GM12878 (cell line): ENCODE results near the gene TMEM238L. TPM values are rescaled to one million over a fixed set of nuclear protein-coding genes. Genes with fewer than 3 reads are reported as not detected.

Experiments used
- ESRRA ChIP-seq: IDR thresholded peaks from 2 replicates; pipeline ENCODE4 v1.6.1; 2012; ENCODE audit warnings: mild to moderate bottlenecking, low read length, improper control_type of control experiment
- GABPA ChIP-seq: IDR thresholded peaks from 2 replicates; pipeline ENCODE4 v1.6.1; 2014; ENCODE audit warnings: antibody characterized with exemption, low read depth, mild to moderate bottlenecking, inconsistent platforms
- MTA2 ChIP-seq: fragments of 450-650 bp; IDR thresholded peaks from 2 replicates; pipeline ENCODE4 v1.6.1; 2016; ENCODE audit warnings: low read depth, mild to moderate bottlenecking, moderate library complexity
- PML ChIP-seq: IDR thresholded peaks from 2 replicates; pipeline ENCODE4 v1.6.1; 2012; ENCODE audit warnings: low read length, inconsistent platforms
- SUPT20H ChIP-seq: IDR thresholded peaks from 2 replicates; pipeline ENCODE4 v1.6.1; 2011; ENCODE audit warnings: low read depth, mild to moderate bottlenecking, low read length, moderate library complexity, borderline replicate concordance; ENCODE audit not compliant: control insufficient read depth
- YBX1 ChIP-seq: fragments of 450-650 bp; IDR thresholded peaks from 2 replicates; pipeline ENCODE4 v1.6.1; 2016; ENCODE audit warnings: antibody characterized with exemption
- ZBED1 ChIP-seq: IDR thresholded peaks from 2 replicates; pipeline ENCODE4 v1.6.1; 2016; ENCODE audit warnings: borderline replicate concordance
- ZNF24 ChIP-seq: fragments of 450-650 bp; IDR thresholded peaks from 2 replicates; pipeline ENCODE4 v1.6.1; 2017; ENCODE audit warnings: antibody characterized with exemption, mild to moderate bottlenecking
- polyA plus RNA-seq, 11 experiments: library from polyadenylated mRNA; depleted of rRNA in 4 of 11; unstranded in 6 of 11; stranded (reverse) in 5 of 11; fragments of >200 nt; fragmentation: Nextera tagmentation in 4 of 11; fragmentation: Illumina TruSeq in 1 of 11; extraction: Ambion mirVana in 4 of 11; extraction: Trizol in 1 of 11; gene quantifications; 1 replicate in 1 of 11; 2 replicates in 10 of 11; pipeline versions ENCODE4 v1.2.1 to v1.2.3, GENCODE V29; 2011 to 2016; ENCODE audit warnings: inconsistent platforms in 2 of 11, missing spikeins in 2 of 11, low read depth in 1 of 11
- total RNA-seq, 4 experiments: library from RNA; depleted of rRNA in 3 of 4; stranded (reverse); fragments of >200 nt in 3 of 4; fragmentation: Illumina TruSeq in 1 of 4; extraction: Trizol in 1 of 4; gene quantifications; 2 replicates each; pipeline versions ENCODE4 v1.2.1 to v1.2.3, GENCODE V29; 2013 to 2021
- TF ChIP-seq, protein P1 (sequence below): IDR thresholded peaks from 2 replicates; pipeline ENCODE4 v1.6.1; 2012; ENCODE audit warnings: improper control_type of control experiment, low read depth, low read length; ENCODE audit not compliant: insufficient replicate concordance
- TF ChIP-seq, protein P2 (sequence below): IDR thresholded peaks from 2 replicates; pipeline ENCODE4 v1.6.1; 2012; ENCODE audit warnings: low read depth, low read length, improper control_type of control experiment
- TF ChIP-seq, protein P3 (sequence below): fragments of 450-650 bp; IDR thresholded peaks from 2 replicates; pipeline ENCODE4 v1.6.1; 2016; ENCODE audit warnings: mild to moderate bottlenecking, moderate library complexity, borderline replicate concordance
- TF ChIP-seq, protein P4 (sequence below): IDR thresholded peaks from 2 replicates; pipeline ENCODE4 v1.6.1; 2012; ENCODE audit warnings: low read depth, low read length, improper control_type of control experiment

The TMEM238L gene
- total and polyA plus RNA-seq, 10 of the 15 experiments (the other 5 are each of a cell fraction or from before 2014, with no cell fraction given): not detected

DNA sequence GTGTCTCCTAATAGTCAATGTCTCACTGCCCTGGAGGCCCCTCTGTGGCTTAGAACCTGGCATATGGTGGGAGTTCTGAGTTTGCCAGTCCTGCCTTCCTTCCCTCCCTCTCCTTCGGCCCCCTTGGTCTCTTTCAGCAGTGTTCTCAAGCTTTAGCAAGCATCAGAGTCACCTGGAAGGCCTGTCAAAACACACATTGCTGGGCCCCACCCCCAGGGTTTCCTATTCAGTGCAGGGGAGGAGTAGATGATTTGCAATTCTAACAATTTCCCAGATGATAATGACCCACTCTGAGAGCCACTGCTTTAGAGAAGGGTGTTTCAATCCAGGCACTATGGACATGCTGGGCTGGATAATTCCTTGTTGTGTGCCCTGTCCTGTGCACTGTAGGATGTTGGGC, 47.7 kb downstream of the TMEM238L start (continued):
- TF ChIP-seq, protein P1, sequence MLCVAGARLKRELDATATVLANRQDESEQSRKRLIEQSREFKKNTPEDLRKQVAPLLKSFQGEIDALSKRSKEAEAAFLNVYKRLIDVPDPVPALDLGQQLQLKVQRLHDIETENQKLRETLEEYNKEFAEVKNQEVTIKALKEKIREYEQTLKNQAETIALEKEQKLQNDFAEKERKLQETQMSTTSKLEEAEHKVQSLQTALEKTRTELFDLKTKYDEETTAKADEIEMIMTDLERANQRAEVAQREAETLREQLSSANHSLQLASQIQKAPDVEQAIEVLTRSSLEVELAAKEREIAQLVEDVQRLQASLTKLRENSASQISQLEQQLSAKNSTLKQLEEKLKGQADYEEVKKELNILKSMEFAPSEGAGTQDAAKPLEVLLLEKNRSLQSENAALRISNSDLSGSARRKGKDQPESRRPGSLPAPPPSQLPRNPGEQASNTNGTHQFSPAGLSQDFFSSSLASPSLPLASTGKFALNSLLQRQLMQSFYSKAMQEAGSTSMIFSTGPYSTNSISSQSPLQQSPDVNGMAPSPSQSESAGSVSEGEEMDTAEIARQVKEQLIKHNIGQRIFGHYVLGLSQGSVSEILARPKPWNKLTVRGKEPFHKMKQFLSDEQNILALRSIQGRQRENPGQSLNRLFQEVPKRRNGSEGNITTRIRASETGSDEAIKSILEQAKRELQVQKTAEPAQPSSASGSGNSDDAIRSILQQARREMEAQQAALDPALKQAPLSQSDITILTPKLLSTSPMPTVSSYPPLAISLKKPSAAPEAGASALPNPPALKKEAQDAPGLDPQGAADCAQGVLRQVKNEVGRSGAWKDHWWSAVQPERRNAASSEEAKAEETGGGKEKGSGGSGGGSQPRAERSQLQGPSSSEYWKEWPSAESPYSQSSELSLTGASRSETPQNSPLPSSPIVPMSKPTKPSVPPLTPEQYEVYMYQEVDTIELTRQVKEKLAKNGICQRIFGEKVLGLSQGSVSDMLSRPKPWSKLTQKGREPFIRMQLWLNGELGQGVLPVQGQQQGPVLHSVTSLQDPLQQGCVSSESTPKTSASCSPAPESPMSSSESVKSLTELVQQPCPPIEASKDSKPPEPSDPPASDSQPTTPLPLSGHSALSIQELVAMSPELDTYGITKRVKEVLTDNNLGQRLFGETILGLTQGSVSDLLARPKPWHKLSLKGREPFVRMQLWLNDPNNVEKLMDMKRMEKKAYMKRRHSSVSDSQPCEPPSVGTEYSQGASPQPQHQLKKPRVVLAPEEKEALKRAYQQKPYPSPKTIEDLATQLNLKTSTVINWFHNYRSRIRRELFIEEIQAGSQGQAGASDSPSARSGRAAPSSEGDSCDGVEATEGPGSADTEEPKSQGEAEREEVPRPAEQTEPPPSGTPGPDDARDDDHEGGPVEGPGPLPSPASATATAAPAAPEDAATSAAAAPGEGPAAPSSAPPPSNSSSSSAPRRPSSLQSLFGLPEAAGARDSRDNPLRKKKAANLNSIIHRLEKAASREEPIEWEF: no peak
- TF ChIP-seq SUPT20H (no peak), ESRRA (no peak), MTA2 (no peak), ZNF24 (no peak), YBX1 (no peak), PML (no peak), ZBED1 (no peak), GABPA (no peak)
- TF ChIP-seq, protein P2, sequence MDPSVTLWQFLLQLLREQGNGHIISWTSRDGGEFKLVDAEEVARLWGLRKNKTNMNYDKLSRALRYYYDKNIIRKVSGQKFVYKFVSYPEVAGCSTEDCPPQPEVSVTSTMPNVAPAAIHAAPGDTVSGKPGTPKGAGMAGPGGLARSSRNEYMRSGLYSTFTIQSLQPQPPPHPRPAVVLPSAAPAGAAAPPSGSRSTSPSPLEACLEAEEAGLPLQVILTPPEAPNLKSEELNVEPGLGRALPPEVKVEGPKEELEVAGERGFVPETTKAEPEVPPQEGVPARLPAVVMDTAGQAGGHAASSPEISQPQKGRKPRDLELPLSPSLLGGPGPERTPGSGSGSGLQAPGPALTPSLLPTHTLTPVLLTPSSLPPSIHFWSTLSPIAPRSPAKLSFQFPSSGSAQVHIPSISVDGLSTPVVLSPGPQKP: no peak
- TF ChIP-seq, protein P3, sequence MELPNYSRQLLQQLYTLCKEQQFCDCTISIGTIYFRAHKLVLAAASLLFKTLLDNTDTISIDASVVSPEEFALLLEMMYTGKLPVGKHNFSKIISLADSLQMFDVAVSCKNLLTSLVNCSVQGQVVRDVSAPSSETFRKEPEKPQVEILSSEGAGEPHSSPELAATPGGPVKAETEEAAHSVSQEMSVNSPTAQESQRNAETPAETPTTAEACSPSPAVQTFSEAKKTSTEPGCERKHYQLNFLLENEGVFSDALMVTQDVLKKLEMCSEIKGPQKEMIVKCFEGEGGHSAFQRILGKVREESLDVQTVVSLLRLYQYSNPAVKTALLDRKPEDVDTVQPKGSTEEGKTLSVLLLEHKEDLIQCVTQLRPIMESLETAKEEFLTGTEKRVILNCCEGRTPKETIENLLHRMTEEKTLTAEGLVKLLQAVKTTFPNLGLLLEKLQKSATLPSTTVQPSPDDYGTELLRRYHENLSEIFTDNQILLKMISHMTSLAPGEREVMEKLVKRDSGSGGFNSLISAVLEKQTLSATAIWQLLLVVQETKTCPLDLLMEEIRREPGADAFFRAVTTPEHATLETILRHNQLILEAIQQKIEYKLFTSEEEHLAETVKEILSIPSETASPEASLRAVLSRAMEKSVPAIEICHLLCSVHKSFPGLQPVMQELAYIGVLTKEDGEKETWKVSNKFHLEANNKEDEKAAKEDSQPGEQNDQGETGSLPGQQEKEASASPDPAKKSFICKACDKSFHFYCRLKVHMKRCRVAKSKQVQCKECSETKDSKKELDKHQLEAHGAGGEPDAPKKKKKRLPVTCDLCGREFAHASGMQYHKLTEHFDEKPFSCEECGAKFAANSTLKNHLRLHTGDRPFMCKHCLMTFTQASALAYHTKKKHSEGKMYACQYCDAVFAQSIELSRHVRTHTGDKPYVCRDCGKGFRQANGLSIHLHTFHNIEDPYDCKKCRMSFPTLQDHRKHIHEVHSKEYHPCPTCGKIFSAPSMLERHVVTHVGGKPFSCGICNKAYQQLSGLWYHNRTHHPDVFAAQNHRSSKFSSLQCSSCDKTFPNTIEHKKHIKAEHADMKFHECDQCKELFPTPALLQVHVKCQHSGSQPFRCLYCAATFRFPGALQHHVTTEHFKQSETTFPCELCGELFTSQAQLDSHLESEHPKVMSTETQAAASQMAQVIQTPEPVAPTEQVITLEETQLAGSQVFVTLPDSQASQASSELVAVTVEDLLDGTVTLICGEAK: no peak
- TF ChIP-seq, protein P4, sequence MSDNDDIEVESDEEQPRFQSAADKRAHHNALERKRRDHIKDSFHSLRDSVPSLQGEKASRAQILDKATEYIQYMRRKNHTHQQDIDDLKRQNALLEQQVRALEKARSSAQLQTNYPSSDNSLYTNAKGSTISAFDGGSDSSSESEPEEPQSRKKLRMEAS: no peak
- TF ChIP-seq, all 136 proteins: peak for 0
